Heart left ventricle (tissue), 13 donors: Measurements from ENCODE around the gene FBXO31.

Experiments
- POLR2A ChIP-seq, 2 donors: fragments of 450-650 bp; IDR thresholded peaks; one replicate each; pipeline ENCODE4 v1.6.1; 2017; ENCODE audit warnings: antibody characterized with exemption in 2 of 2, mild to moderate bottlenecking in 2 of 2, moderate library complexity in 2 of 2
- TF ChIP-seq, protein P1 (sequence below), 12 donors: fragments of 200-600 bp; sonication (generic) in 4 of 12; IDR thresholded peaks; one replicate each; pipeline versions ENCODE4 v1.5.0 to v1.8.0; 2018 to 2022; ENCODE audit warnings: antibody characterized with exemption in 12 of 12, mild to moderate bottlenecking in 5 of 12
- donor health status: ischemic (EF 13 %, LVEDD 7.1; RV severe dilation, severe dysfunction).
- donor health status: DM: no; HTN: yes; CAD: no.
- donor health status: DM: no; HTN: no; CAD: no.
- donor health status: ischemic (EF 25% LVEDD 6.9; RV normal size, moderate dysfunction).
- donor health status: ischemic (EF 25% LVEDD 5.7; RV mildly dilated, moderate dysfunction).
- donor health status: ischemic (EF 35%, LVEDD 5.7; RV mildly dilated, moderate dysfunction).
- donor health status: nonischemic (EF 11% LVEDD 7.7; RV severe dilation, severe dysfunction).
- donor health status: DM: yes; HTN: yes; CAD: no.
- donor health status: PGD.
- donor health status: ischemic (EF 29% LVEDD 5.4; RV normal size, mild dysfunction).
- donor health status: nonischemic (EF 23%, LVEDD 6.1; RV moderate dilation, normal function).

DNA sequence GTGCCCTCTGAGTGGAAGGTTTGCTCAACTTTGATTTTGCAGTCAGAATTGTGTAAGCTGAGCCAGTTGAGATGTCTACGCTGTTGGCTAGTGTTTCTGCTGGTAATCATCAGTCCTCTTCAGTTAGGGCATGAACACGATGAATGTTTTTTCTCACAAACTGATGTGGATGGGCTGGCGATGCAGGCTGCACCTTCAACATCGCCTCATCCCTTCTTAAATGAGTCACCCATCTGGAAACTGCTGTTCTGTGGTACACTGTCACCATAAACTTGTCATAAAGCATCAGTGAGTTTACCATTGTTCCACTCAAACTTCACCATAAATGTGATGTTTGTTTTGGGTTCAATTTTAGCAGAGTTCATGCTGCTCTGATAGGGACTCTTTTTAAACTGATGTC, 74.8 kb downstream of the FBXO31 start:
- no peak for TF ChIP-seq POLR2A (IDR thresholded peaks at IDR 0.05)
- TF ChIP-seq, protein P1, sequence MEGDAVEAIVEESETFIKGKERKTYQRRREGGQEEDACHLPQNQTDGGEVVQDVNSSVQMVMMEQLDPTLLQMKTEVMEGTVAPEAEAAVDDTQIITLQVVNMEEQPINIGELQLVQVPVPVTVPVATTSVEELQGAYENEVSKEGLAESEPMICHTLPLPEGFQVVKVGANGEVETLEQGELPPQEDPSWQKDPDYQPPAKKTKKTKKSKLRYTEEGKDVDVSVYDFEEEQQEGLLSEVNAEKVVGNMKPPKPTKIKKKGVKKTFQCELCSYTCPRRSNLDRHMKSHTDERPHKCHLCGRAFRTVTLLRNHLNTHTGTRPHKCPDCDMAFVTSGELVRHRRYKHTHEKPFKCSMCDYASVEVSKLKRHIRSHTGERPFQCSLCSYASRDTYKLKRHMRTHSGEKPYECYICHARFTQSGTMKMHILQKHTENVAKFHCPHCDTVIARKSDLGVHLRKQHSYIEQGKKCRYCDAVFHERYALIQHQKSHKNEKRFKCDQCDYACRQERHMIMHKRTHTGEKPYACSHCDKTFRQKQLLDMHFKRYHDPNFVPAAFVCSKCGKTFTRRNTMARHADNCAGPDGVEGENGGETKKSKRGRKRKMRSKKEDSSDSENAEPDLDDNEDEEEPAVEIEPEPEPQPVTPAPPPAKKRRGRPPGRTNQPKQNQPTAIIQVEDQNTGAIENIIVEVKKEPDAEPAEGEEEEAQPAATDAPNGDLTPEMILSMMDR (IDR thresholded peaks at IDR 0.05) = no peak
